Muscle of leg (tissue), 11 donors: ENCODE results near the gene CTXND2. TPM values are rescaled to one million over a fixed set of nuclear protein-coding genes. Genes with fewer than 3 reads are reported as not detected.

Source experiments
- DNase-seq: peaks from one replicate; pipeline ENCODE4 v3.0.0; 2013
- H3K27ac ChIP-seq: one replicate; pipeline ENCODE4 v1.5.1; 2013; ENCODE audit warnings: mild to moderate bottlenecking, low read length, control low read depth
- H3K27me3 ChIP-seq: one replicate; pipeline ENCODE4 v1.6.1; 2013; ENCODE audit warnings: low read length; ENCODE audit not compliant: control insufficient read depth, insufficient read depth
- H3K36me3 ChIP-seq: one replicate; pipeline ENCODE4 v1.6.1; 2013; ENCODE audit warnings: low read length; ENCODE audit not compliant: control insufficient read depth, insufficient read depth
- H3K4me1 ChIP-seq: one replicate; pipeline ENCODE4 v1.6.1; 2013; ENCODE audit warnings: low read length; ENCODE audit not compliant: control insufficient read depth, insufficient read depth
- H3K4me3 ChIP-seq: one replicate; pipeline ENCODE4 v1.5.1; 2013; ENCODE audit warnings: low read length, control low read depth
- H3K9me3 ChIP-seq: replicated peaks from 2 replicates; pipeline ENCODE4 v1.6.1; 2013; ENCODE audit warnings: low read depth, low read length; ENCODE audit not compliant: control insufficient read depth
- WGBS: methylation state at CpG from one replicate; pipeline ENCODE4 v1.1.5; 2013; ENCODE audit warnings: missing lambda C conversion rate; ENCODE audit not compliant: insufficient coverage; 5-methylcytosine and 5-hydroxymethylcytosine counted together
- polyA plus RNA-seq, 8 donors: library from polyadenylated mRNA; unstranded; fragments of 120-200 nt; gene quantifications; one replicate each; pipeline versions ENCODE4 v1.2.1 to v1.2.3, GENCODE V29; 2013; ENCODE audit warnings: inconsistent platforms in 1 of 8, low replicate concordance in 1 of 8; ENCODE audit not compliant: insufficient read length in 8 of 8, insufficient read depth in 1 of 8
- total RNA-seq: library from RNA; stranded (reverse); fragments of 120-200 nt; gene quantifications from one replicate; pipeline ENCODE4 v1.2.4, GENCODE V29; 2013

Gene CTXND2
- total and polyA plus RNA-seq, 9 donors = not detected

GRCh38 chr1:150955280-150955679 is 68.3 kb downstream of the CTXND2 start:
- Histone ChIP-seq H3K4me1 (no peaks in the 10 kb centered on the region), H3K27me3 (no peaks in the 10 kb centered on the region), H3K27ac (no peak overlapping the region), H3K9me3 (no peaks in the 10 kb centered on the region), H3K4me3 (no peak overlapping the region), H3K36me3 (peaks cover 51% of the 10 kb centered on the region)
- no peak for DNase-seq

GRCh38 chr1:150957666-150958065 is 70.7 kb downstream of the CTXND2 start:
- H3K4me3 ChIP-seq = no peak overlapping the region
- no peaks in the 10 kb centered on the region for H3K9me3 ChIP-seq
- no peaks in the 10 kb centered on the region for H3K4me1 ChIP-seq
- no peak for DNase-seq
- WGBS = 86% methylated on average over 4 of the region's 11 CpGs
- no peak overlapping the region for H3K27ac ChIP-seq
- H3K36me3 ChIP-seq = peaks cover 53% of the 10 kb centered on the region
- H3K27me3 ChIP-seq = no peaks in the 10 kb centered on the region

GRCh38 chr1:150960646-150961045 is 73.7 kb downstream of the CTXND2 start:
- Histone ChIP-seq H3K4me1 (no peaks in the 10 kb centered on the region), H3K27me3 (no peaks in the 10 kb centered on the region), H3K27ac (no peak overlapping the region), H3K4me3 (no peak overlapping the region), H3K36me3 (peaks cover 62% of the 10 kb centered on the region), H3K9me3 (no peaks in the 10 kb centered on the region)
- no peak for DNase-seq
- 100% methylated on average over 3 of the region's 7 CpGs for WGBS

GRCh38 chr1:150961756-150962155 is 74.8 kb downstream of the CTXND2 start:
- Histone ChIP-seq H3K36me3 (peaks cover 69% of the 10 kb centered on the region), H3K4me3 (no peak overlapping the region), H3K27me3 (no peaks in the 10 kb centered on the region), H3K27ac (no peak overlapping the region), H3K9me3 (no peaks in the 10 kb centered on the region), H3K4me1 (no peaks in the 10 kb centered on the region)
- WGBS = no CpG with 5 or more reads among the region's 4 CpGs
- DNase-seq = no peak

Other genes with a start within 250 kb of the CTXND2 start
- gene GOLPH3L, start 190.0 kb upstream of the CTXND2 start, total RNA-seq = 9.3 TPM
- gene GOLPH3L, start 190.0 kb upstream of the CTXND2 start, polyA plus RNA-seq = 10 to 100 TPM; 15.5 to 23.6 (median 17.4) TPM
- 0.18 TPM for gene HORMAD1, start 166.2 kb upstream of the CTXND2 start, total RNA-seq
- not detected for gene HORMAD1, start 166.2 kb upstream of the CTXND2 start, polyA plus RNA-seq
- gene CTSS, start 121.4 kb upstream of the CTXND2 start, total RNA-seq = 13.3 TPM
- gene CTSS, start 121.4 kb upstream of the CTXND2 start, polyA plus RNA-seq = 10 to 100 TPM; 11.1 to 20.0 (median 13.9) TPM
- 110 TPM for gene CTSK, start 78.9 kb upstream of the CTXND2 start, total RNA-seq
- gene CTSK, start 78.9 kb upstream of the CTXND2 start, polyA plus RNA-seq = 100 to 1,000 TPM in 1 of 8 donors, 10 to 100 TPM in 7; 42.9 to 102 (median 54.1) TPM
- gene ARNT, start 10.5 kb upstream of the CTXND2 start, total RNA-seq = 30.9 TPM
- gene ARNT, start 10.5 kb upstream of the CTXND2 start, polyA plus RNA-seq = 10 to 100 TPM; 30.2 to 44.1 (median 33.1) TPM
- 40.6 TPM for gene SETDB1, start 39.2 kb downstream of the CTXND2 start, total RNA-seq
- 10 to 100 TPM; 31.5 to 41.5 (median 36.3) TPM for gene SETDB1, start 39.2 kb downstream of the CTXND2 start, polyA plus RNA-seq
- 47.3 TPM for gene CERS2, start 87.7 kb downstream of the CTXND2 start, total RNA-seq
- 100 to 1,000 TPM in 2 of 8 donors, 10 to 100 TPM in 6; 62.3 to 111 (median 84.0) TPM for gene CERS2, start 87.7 kb downstream of the CTXND2 start, polyA plus RNA-seq
- gene ANXA9, start 95.2 kb downstream of the CTXND2 start, total RNA-seq = 0.04 TPM
- gene ANXA9, start 95.2 kb downstream of the CTXND2 start, polyA plus RNA-seq = 1 to 10 TPM; 2.1 to 3.5 (median 2.5) TPM
- 15.7 TPM for gene MINDY1, start 119.8 kb downstream of the CTXND2 start, total RNA-seq
- gene MINDY1, start 119.8 kb downstream of the CTXND2 start, polyA plus RNA-seq = 10 to 100 TPM; 15.8 to 20.4 (median 17.0) TPM
- gene PRUNE1, start 121.3 kb downstream of the CTXND2 start, total RNA-seq = 19.3 TPM
- 10 to 100 TPM; 23.4 to 29.8 (median 25.6) TPM for gene PRUNE1, start 121.3 kb downstream of the CTXND2 start, polyA plus RNA-seq
- gene BNIPL, start 149.4 kb downstream of the CTXND2 start, total RNA-seq = 0.53 TPM
- gene BNIPL, start 149.4 kb downstream of the CTXND2 start, polyA plus RNA-seq = 1 to 10 TPM in 3 of 8 donors, under 1 TPM in 5; 0.22 to 5.1 (median 0.69) TPM
- 2.6 TPM for gene C1orf56, start 160.6 kb downstream of the CTXND2 start, total RNA-seq
- 1 to 10 TPM; 4.7 to 8.6 (median 5.9) TPM for gene C1orf56, start 160.6 kb downstream of the CTXND2 start, polyA plus RNA-seq
- 42.6 TPM for gene CDC42SE1, start 172.5 kb downstream of the CTXND2 start, total RNA-seq
- 10 to 100 TPM; 47.5 to 68.4 (median 54.3) TPM for gene CDC42SE1, start 172.5 kb downstream of the CTXND2 start, polyA plus RNA-seq
- gene MLLT11, start 173.3 kb downstream of the CTXND2 start, total RNA-seq = 5.5 TPM
- 10 to 100 TPM; 11.0 to 20.1 (median 15.2) TPM for gene MLLT11, start 173.3 kb downstream of the CTXND2 start, polyA plus RNA-seq
- 8.2 TPM for gene GABPB2, start 183.6 kb downstream of the CTXND2 start, total RNA-seq
- 1 to 10 TPM; 3.7 to 6.3 (median 4.8) TPM for gene GABPB2, start 183.6 kb downstream of the CTXND2 start, polyA plus RNA-seq